OCI-LY3 (cell line): ENCODE data around the gene LACRT.

Experiments
- EZH2phosphoT487 ChIP-seq: fragments of 200-600 bp; shearing (Covaris generic); IDR thresholded peaks from 2 replicates; pipeline ENCODE4 v1.6.1; 2018; ENCODE audit warnings: antibody characterized with exemption, mixed run types, low read depth
- TF ChIP-seq, protein P1 (sequence below): fragments of 200-600, 300-600 bp; sonication (generic); IDR thresholded peaks from 2 replicates; pipeline ENCODE4 v1.5.1; 2014; ENCODE audit warnings: antibody characterized with exemption, low read length, low read depth

DNA sequence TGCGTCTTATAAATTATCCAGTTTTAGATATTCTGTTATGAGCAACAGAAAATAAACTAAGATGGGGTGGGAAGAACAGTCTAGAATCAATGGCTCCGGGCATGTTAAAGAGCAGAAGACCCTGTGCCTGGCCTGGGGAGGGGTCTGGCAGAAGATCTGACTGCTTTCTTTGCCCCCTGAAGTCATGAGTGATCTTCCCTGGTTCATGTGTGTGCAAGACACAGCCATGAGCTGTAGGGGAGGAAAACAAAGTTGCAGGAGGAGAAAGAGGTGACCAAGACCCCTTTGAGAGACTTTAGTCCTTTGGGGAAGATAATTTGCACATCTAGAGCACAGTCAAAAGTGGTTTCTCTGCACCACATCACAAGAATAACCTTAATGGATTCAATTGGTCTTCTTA is 4.8 kb downstream of the LACRT start:
- TF ChIP-seq, protein P1, sequence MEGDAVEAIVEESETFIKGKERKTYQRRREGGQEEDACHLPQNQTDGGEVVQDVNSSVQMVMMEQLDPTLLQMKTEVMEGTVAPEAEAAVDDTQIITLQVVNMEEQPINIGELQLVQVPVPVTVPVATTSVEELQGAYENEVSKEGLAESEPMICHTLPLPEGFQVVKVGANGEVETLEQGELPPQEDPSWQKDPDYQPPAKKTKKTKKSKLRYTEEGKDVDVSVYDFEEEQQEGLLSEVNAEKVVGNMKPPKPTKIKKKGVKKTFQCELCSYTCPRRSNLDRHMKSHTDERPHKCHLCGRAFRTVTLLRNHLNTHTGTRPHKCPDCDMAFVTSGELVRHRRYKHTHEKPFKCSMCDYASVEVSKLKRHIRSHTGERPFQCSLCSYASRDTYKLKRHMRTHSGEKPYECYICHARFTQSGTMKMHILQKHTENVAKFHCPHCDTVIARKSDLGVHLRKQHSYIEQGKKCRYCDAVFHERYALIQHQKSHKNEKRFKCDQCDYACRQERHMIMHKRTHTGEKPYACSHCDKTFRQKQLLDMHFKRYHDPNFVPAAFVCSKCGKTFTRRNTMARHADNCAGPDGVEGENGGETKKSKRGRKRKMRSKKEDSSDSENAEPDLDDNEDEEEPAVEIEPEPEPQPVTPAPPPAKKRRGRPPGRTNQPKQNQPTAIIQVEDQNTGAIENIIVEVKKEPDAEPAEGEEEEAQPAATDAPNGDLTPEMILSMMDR, result no peak
- TF ChIP-seq EZH2phosphoT487, result no peak
